ENCODE measurements around the gene TUBD1.
"Not testable (repeated sequence)": the region's sequence is repeated elsewhere in the genome, so short reads cannot be mapped to it uniquely, and the experiment has no call there.

TUBD1 gene

GRCh38 chr17:59830846-59831486 is 61.8 kb downstream of the TUBD1 start:
- no peak overlapping the region for H3K9ac ChIP-seq (ENCODE audit: low read length)
- H3K9me3 ChIP-seq (ENCODE audit: control insufficient read depth, insufficient read depth, low read depth, low read length), result no peaks in the 10 kb centered on the region
- H3K27me3 ChIP-seq (ENCODE audit: control insufficient read depth, insufficient read depth, low read length), result no peaks in the 10 kb centered on the region
- H3K36me3 ChIP-seq (ENCODE audit: control insufficient read depth, insufficient read depth, low read length), result no peaks in the 10 kb centered on the region
- H3K4me3 ChIP-seq (ENCODE audit: low read depth, low read length), result no peak overlapping the region
- H3K4me1 ChIP-seq (ENCODE audit: control insufficient read depth, insufficient read depth, low read length), result peaks cover 36% of the 10 kb centered on the region
- H3K27ac ChIP-seq (ENCODE audit: low read depth, low read length), result no peak overlapping the region

- Histone ChIP-seq H3K9ac (ENCODE audit: low read length) (no peak overlapping the region), H3K4me3 (ENCODE audit: low read depth, low read length) (no peak overlapping the region), H3K9me3 (ENCODE audit: control insufficient read depth, insufficient read depth, low read depth, low read length) (no peaks in the 10 kb centered on the region), H3K36me3 (ENCODE audit: control insufficient read depth, insufficient read depth, low read length) (no peaks in the 10 kb centered on the region), H3K27me3 (ENCODE audit: control insufficient read depth, insufficient read depth, low read length) (no peaks in the 10 kb centered on the region), H3K4me1 (ENCODE audit: control insufficient read depth, insufficient read depth, low read length) (peaks cover 44% of the 10 kb centered on the region), H3K27ac (ENCODE audit: low read depth, low read length) (peak overlapping the region; percentile 18; the same call in 1 of the 2 replicates)
These were observed 62.6 kb downstream of the TUBD1 start for GRCh38 chr17:59830007-59830630.

DNA sequence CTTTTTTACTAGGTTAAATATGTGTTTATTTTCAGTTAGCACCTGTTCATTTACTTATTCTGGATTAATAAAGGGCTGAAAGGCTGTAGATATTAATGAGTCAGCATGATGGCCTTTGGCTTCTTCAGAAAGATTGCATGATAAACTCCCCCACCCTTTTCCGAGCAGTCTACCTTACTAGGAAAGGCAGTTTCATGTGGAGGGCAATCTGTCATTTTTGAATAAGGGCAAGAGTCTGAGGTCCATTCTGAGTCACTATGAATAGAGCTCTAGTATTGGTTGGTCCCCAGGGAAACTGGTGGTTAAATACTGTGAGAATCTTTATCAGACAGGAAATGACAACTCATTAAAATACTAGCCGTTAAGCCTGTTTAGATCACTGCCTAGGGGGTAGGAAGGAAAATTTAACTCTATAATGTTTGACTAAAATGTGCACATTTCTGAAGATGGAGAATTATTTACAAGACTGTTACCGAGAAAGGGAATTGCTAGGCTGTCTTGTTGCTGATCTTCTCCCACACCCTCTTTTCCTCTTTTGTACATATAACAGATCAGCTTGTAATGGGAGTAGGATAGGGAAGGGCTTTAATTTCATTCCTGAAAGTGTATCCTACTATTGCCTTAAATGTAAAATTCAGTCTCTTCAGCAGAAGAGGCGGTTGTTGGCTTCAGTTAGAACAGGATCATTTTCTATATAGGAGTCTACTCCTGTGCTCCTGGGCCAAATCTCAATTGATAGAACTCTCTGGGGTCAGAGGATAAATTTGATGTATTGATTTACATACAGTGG is 63.3 kb downstream of the TUBD1 start:
- Histone ChIP-seq H3K27ac (ENCODE audit: low read depth, low read length) (peak overlapping the region; percentile 18; the same call in 1 of the 2 replicates), H3K4me1 (ENCODE audit: control insufficient read depth, insufficient read depth, low read length) (peaks cover 44% of the 10 kb centered on the region), H3K9me3 (ENCODE audit: control insufficient read depth, insufficient read depth, low read depth, low read length) (no peaks in the 10 kb centered on the region), H3K9ac (ENCODE audit: low read length) (no peak overlapping the region), H3K4me3 (ENCODE audit: low read depth, low read length) (no peak overlapping the region), H3K27me3 (ENCODE audit: control insufficient read depth, insufficient read depth, low read length) (no peaks in the 10 kb centered on the region), H3K36me3 (ENCODE audit: control insufficient read depth, insufficient read depth, low read length) (no peaks in the 10 kb centered on the region)

GRCh38 chr17:59828819-59829216 is 63.9 kb downstream of the TUBD1 start:
- H3K27ac ChIP-seq (ENCODE audit: low read depth, low read length); H3K9me3 ChIP-seq (ENCODE audit: control insufficient read depth, insufficient read depth, low read depth, low read length); H3K36me3 ChIP-seq (ENCODE audit: control insufficient read depth, insufficient read depth, low read length); H3K27me3 ChIP-seq (ENCODE audit: control insufficient read depth, insufficient read depth, low read length); H3K4me3 ChIP-seq (ENCODE audit: low read depth, low read length); H3K9ac ChIP-seq (ENCODE audit: low read length): not testable (repeated sequence)
- H3K4me1 ChIP-seq (ENCODE audit: control insufficient read depth, insufficient read depth, low read length), result peaks cover 44% of the 10 kb centered on the region

GRCh38 chr17:59828478-59828760 is 64.3 kb downstream of the TUBD1 start:
- Histone ChIP-seq H3K27me3 (ENCODE audit: control insufficient read depth, insufficient read depth, low read length) (no peaks in the 10 kb centered on the region), H3K4me3 (ENCODE audit: low read depth, low read length) (no peak overlapping the region), H3K27ac (ENCODE audit: low read depth, low read length) (no peak overlapping the region), H3K9ac (ENCODE audit: low read length) (no peak overlapping the region), H3K36me3 (ENCODE audit: control insufficient read depth, insufficient read depth, low read length) (no peaks in the 10 kb centered on the region), H3K9me3 (ENCODE audit: control insufficient read depth, insufficient read depth, low read depth, low read length) (no peaks in the 10 kb centered on the region), H3K4me1 (ENCODE audit: control insufficient read depth, insufficient read depth, low read length) (peaks cover 44% of the 10 kb centered on the region)

GRCh38 chr17:59827721-59828477 is 64.8 kb downstream of the TUBD1 start:
- Histone ChIP-seq H3K4me1 (ENCODE audit: control insufficient read depth, insufficient read depth, low read length) (peaks cover 41% of the 10 kb centered on the region), H3K4me3 (ENCODE audit: low read depth, low read length) (no peak overlapping the region), H3K9ac (ENCODE audit: low read length) (no peak overlapping the region)

GRCh38 chr17:59826706-59827453 is 65.9 kb downstream of the TUBD1 start:
- Histone ChIP-seq H3K9ac (ENCODE audit: low read length) (no peak overlapping the region), H3K36me3 (ENCODE audit: control insufficient read depth, insufficient read depth, low read length) (no peaks in the 10 kb centered on the region), H3K9me3 (ENCODE audit: control insufficient read depth, insufficient read depth, low read depth, low read length) (no peaks in the 10 kb centered on the region), H3K27me3 (ENCODE audit: control insufficient read depth, insufficient read depth, low read length) (no peaks in the 10 kb centered on the region), H3K4me1 (ENCODE audit: control insufficient read depth, insufficient read depth, low read length) (peaks cover 39% of the 10 kb centered on the region), H3K27ac (ENCODE audit: low read depth, low read length) (no peak overlapping the region; the same call in 1 of the 2 replicates), H3K4me3 (ENCODE audit: low read depth, low read length) (no peak overlapping the region)

More at GRCh38 chr17:59827721-59828477, 64.8 kb downstream of the TUBD1 start:
- H3K27me3 ChIP-seq (ENCODE audit: control insufficient read depth, insufficient read depth, low read length), result no peaks in the 10 kb centered on the region
- no peaks in the 10 kb centered on the region for H3K9me3 ChIP-seq (ENCODE audit: control insufficient read depth, insufficient read depth, low read depth, low read length)
- H3K27ac ChIP-seq (ENCODE audit: low read depth, low read length), result no peak overlapping the region
- no peaks in the 10 kb centered on the region for H3K36me3 ChIP-seq (ENCODE audit: control insufficient read depth, insufficient read depth, low read length)

DNA sequence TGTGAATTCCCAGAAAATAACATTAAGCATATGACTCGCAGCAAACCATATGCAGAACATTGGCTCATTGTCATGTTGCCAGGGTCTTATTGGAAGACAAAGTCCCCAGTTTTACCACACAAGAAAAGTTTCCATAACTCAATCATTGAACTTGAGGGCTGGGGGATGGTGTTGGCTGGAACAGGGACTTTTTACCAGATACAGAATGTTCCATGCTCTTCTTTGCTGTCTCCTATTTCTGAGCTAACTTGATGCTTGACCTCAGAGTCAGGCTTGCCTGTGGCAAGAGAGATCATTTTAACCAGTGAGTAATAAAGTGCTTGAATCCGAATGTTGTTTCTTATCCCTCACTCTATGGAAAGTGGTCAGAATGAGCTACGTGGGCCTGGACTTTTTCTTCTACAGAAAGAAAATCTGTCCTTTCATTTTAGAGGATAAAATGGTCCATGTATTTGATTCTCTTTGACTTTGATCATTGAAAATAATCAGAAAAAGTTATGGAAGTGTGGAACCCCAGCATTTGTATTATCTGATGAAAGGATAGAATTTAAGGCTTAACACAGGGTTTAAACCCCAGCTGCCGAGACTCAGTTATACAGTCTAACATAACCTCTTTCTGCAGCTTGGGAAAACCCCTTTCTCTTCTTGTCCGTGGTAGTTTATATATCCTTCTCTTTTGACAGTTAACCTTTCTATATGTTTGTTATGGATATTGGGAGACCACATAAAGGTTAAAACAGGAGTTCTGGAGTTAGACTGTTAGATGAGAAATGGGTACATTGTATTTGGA is 67.0 kb downstream of the TUBD1 start:
- Histone ChIP-seq H3K4me1 (ENCODE audit: control insufficient read depth, insufficient read depth, low read length) (peaks cover 39% of the 10 kb centered on the region), H3K9ac (ENCODE audit: low read length) (no peak overlapping the region), H3K27me3 (ENCODE audit: control insufficient read depth, insufficient read depth, low read length) (no peaks in the 10 kb centered on the region), H3K9me3 (ENCODE audit: control insufficient read depth, insufficient read depth, low read depth, low read length) (no peaks in the 10 kb centered on the region), H3K36me3 (ENCODE audit: control insufficient read depth, insufficient read depth, low read length) (no peaks in the 10 kb centered on the region), H3K27ac (ENCODE audit: low read depth, low read length) (peak overlapping the region; percentile 43; the same call in 1 of the 2 replicates), H3K4me3 (ENCODE audit: low read depth, low read length) (no peak overlapping the region)

GRCh38 chr17:59815965-59816364 is 76.8 kb downstream of the TUBD1 start:
- no peak overlapping the region for H3K27ac ChIP-seq (ENCODE audit: low read depth, low read length)
- H3K27me3 ChIP-seq (ENCODE audit: control insufficient read depth, insufficient read depth, low read length), result no peaks in the 10 kb centered on the region
- H3K4me1 ChIP-seq (ENCODE audit: control insufficient read depth, insufficient read depth, low read length), result no peaks in the 10 kb centered on the region
- peaks cover 8% of the 10 kb centered on the region for H3K36me3 ChIP-seq (ENCODE audit: control insufficient read depth, insufficient read depth, low read length)
- H3K9ac ChIP-seq (ENCODE audit: low read length), result no peak overlapping the region
- H3K9me3 ChIP-seq (ENCODE audit: control insufficient read depth, insufficient read depth, low read depth, low read length), result no peaks in the 10 kb centered on the region
- no peak overlapping the region for H3K4me3 ChIP-seq (ENCODE audit: low read depth, low read length)

- Histone ChIP-seq H3K9me3 (ENCODE audit: control insufficient read depth, insufficient read depth, low read depth, low read length) (no peaks in the 10 kb centered on the region), H3K36me3 (ENCODE audit: control insufficient read depth, insufficient read depth, low read length) (peaks cover 8% of the 10 kb centered on the region), H3K9ac (ENCODE audit: low read length) (no peak overlapping the region), H3K4me1 (ENCODE audit: control insufficient read depth, insufficient read depth, low read length) (no peaks in the 10 kb centered on the region), H3K4me3 (ENCODE audit: low read depth, low read length) (no peak overlapping the region), H3K27ac (ENCODE audit: low read depth, low read length) (no peak overlapping the region), H3K27me3 (ENCODE audit: control insufficient read depth, insufficient read depth, low read length) (no peaks in the 10 kb centered on the region)
These were observed 78.1 kb downstream of the TUBD1 start for GRCh38 chr17:59814685-59815084.
